Ascending aorta (tissue), 2 donors: ENCODE measurements around the gene CA10. TPM values are rescaled to one million over a fixed set of nuclear protein-coding genes. Genes with fewer than 3 reads are reported as not detected.

Experiments used
- DNase-seq, 2 donors: peaks; one replicate each; pipeline ENCODE4 v3.0.0-alpha.2; 2019; ENCODE audit warnings: low spot score in 2 of 2
- H3K27ac ChIP-seq, 2 donors: fragments of 200-600 bp; sonication (generic); one replicate each; pipeline ENCODE4 v1.5.1; 2016 to 2017; ENCODE audit warnings: mild to moderate bottlenecking in 1 of 2
- H3K27me3 ChIP-seq: fragments of 200-600 bp; sonication (generic); one replicate; pipeline ENCODE4 v1.5.1; 2017
- H3K36me3 ChIP-seq, 2 donors: fragments of 200-600 bp; sonication (generic); one replicate each; pipeline ENCODE4 v1.5.1; 2016
- H3K4me1 ChIP-seq, 2 donors: fragments of 200-600 bp; sonication (generic); one replicate each; pipeline ENCODE4 v1.5.1; 2016 to 2017; ENCODE audit warnings: mild to moderate bottlenecking in 1 of 2
- H3K4me3 ChIP-seq, 2 donors: fragments of 200-600 bp; sonication (generic); one replicate each; pipeline ENCODE4 v1.5.1; 2016 to 2017; ENCODE audit warnings: mild to moderate bottlenecking in 1 of 2
- H3K9me3 ChIP-seq, 2 donors: fragments of 200-600 bp; sonication (generic); one replicate each; pipeline ENCODE4 v1.5.1; 2016
- intact Hi-C: fragments of 100-400 bp; cut with DNase I; formaldehyde crosslinking; loops from one replicate; pipeline ENCODE4 v1.15.1; 2023
- total RNA-seq: library from RNA; depleted of rRNA; stranded (reverse); fragments of >200 nt; gene quantifications from one replicate; pipeline ENCODE4 v1.1.0, GENCODE V29; 2016
- TF ChIP-seq, protein P1 (sequence below), 3 experiments: fragments of 200-600 bp in 2 of 3; fragments of 450-650 bp in 1 of 3; sonication (generic) in 2 of 3; IDR thresholded peaks; one replicate each; pipeline ENCODE4 v1.5.1; 2016 to 2019; ENCODE audit warnings: antibody characterized with exemption in 3 of 3, mild to moderate bottlenecking in 1 of 3, moderate library complexity in 1 of 3

Gene CA10
- total RNA-seq, 1 donor from 2014 or later, result not detected

DNA sequence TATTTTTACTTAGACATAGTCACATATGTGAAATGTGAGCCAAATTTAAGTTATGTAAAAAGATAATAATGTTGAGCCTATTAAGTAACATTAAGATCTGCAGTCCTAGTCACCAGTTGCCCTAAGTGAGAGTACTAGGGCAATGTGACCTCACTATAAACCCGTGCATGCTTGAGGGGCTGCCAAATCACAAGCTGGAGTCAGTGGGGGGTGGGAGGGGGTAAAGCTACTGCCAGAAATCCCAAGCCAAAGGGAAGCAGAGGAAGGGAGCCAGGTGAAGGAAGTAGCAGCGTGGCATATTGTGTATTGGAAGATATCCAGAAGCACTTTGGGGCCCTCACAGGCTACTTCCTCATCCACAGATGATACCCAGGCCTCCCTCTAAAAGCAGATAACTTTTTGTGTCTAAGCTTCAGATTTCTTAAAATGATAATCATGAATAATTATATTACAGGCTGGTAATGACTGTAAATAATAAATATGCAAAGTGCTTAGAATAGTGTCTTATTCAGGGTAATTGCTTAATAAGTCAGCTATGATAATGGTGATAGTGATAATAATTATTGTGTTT is 134.1 kb downstream of the CA10 start:
- intact Hi-C loops, result no loop called here
- TF ChIP-seq, protein P1, sequence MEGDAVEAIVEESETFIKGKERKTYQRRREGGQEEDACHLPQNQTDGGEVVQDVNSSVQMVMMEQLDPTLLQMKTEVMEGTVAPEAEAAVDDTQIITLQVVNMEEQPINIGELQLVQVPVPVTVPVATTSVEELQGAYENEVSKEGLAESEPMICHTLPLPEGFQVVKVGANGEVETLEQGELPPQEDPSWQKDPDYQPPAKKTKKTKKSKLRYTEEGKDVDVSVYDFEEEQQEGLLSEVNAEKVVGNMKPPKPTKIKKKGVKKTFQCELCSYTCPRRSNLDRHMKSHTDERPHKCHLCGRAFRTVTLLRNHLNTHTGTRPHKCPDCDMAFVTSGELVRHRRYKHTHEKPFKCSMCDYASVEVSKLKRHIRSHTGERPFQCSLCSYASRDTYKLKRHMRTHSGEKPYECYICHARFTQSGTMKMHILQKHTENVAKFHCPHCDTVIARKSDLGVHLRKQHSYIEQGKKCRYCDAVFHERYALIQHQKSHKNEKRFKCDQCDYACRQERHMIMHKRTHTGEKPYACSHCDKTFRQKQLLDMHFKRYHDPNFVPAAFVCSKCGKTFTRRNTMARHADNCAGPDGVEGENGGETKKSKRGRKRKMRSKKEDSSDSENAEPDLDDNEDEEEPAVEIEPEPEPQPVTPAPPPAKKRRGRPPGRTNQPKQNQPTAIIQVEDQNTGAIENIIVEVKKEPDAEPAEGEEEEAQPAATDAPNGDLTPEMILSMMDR (IDR thresholded peaks at IDR 0.05), result no peak
- Histone ChIP-seq H3K4me3 (no peak overlapping the region), H3K27me3 (no peaks in the 10 kb centered on the region), H3K36me3 (no peaks in the 10 kb centered on the region), H3K4me1 (no peaks in the 10 kb centered on the region), H3K9me3 (no peaks in the 10 kb centered on the region), H3K27ac (no peak overlapping the region)
- no peak for DNase-seq

DNA sequence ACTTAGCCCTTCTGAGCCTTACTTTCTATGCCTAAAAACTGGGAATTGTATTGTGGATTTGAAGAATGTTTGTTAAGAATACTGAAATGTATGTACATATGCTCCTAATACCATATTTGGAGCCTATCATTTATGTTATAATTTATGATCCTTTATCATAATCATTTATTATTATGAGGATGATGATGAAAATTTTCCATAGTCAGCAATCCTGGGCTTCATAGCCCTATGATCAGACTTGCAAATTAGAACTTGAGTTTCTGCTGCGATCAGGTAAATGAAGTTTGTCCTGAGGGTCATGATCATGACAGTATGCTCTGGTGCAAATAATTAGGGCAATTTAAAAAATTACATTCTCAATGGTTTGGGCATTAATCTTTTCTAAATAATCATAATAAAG is 147.4 kb downstream of the CA10 start:
- no peaks in the 10 kb centered on the region for H3K36me3 ChIP-seq
- intact Hi-C loops, result no loop called here
- no peak overlapping the region for H3K27ac ChIP-seq
- H3K9me3 ChIP-seq, result no peaks in the 10 kb centered on the region
- TF ChIP-seq, protein P1 (IDR thresholded peaks at IDR 0.05), result no peak
- no peak for DNase-seq
- no peaks in the 10 kb centered on the region for H3K4me1 ChIP-seq
- no peak overlapping the region for H3K4me3 ChIP-seq
- H3K27me3 ChIP-seq, result no peaks in the 10 kb centered on the region

DNA sequence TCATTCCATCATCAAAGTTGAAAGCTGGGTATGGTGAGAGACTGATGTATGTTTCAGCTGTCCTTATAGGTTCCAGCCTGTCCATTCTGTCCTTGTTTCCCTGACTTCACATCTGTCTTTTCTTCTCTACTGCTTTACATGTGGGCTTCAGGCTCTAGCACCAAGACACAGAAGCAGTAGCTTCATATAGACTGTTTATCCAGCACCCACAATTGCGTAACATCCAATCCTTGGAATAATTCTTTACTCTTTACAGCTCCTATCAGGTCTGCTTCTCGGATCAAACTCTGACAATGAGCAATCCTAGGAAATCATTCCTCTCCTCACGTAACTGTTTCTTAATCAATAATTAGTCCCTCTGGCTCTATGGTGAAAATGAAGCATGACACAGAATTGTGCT is 158.9 kb downstream of the CA10 start:
- Histone ChIP-seq H3K27me3 (no peaks in the 10 kb centered on the region), H3K36me3 (no peaks in the 10 kb centered on the region), H3K27ac (no peak overlapping the region), H3K4me1 (no peaks in the 10 kb centered on the region), H3K4me3 (no peak overlapping the region), H3K9me3 (no peaks in the 10 kb centered on the region)
- no peak for DNase-seq
- TF ChIP-seq, protein P1 (IDR thresholded peaks at IDR 0.05), result no peak
- intact Hi-C loops, result no loop called here

DNA sequence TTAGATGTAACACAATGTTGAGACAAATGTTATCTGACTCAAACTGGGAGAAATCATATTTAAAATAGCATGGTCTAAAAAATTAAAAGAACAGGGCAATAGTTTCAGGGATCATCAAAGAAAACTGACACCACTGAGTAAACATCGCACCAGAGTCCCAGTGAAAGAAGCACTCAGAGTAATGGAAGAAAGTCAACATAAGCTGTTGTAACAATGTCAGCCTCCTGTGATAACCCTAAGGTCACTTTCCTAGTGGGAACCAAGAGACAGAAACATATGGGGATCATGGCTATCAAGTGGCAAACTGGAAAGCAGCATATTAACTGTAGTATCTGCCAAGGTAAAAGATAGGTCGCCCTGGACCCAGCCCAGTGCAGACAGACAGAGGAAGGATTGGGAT is 160.8 kb downstream of the CA10 start:
- Histone ChIP-seq H3K27me3 (no peaks in the 10 kb centered on the region), H3K4me3 (no peak overlapping the region), H3K4me1 (no peaks in the 10 kb centered on the region), H3K36me3 (no peaks in the 10 kb centered on the region), H3K27ac (no peak overlapping the region), H3K9me3 (no peaks in the 10 kb centered on the region)
- TF ChIP-seq, protein P1 (IDR thresholded peaks at IDR 0.05), result no peak
- DNase-seq, result no peak
- intact Hi-C loops, result no loop called here

DNA sequence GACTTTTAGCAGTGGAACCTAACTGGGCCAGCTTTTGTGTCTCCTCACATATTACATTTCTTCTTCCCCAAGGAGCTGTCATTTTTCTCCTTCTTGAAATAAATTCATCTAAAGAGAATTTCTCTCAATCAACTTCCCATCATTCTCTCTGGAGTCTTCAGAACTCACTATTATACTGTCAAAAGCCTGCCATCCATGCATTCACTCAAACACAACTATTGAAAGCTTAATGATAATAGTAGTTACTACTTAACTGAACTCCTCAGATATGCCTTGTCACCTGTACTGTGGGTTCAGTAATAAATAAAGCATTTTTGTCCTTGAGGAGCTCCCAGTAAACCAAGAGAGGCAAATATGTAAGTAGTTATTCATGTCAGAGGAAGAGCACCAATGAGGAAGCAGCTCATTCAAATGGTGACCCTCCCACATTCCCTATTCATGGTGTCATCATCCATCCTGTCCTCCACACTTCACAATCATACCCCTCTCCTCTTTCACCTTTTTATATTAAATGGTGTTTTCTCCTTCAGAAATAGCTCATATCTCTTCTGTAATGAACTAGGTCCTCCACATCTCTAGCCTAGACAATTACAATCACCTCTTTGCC is 162.6 kb downstream of the CA10 start:
- Histone ChIP-seq H3K27me3 (no peaks in the 10 kb centered on the region), H3K9me3 (no peaks in the 10 kb centered on the region), H3K4me3 (no peak overlapping the region), H3K4me1 (no peaks in the 10 kb centered on the region), H3K36me3 (no peaks in the 10 kb centered on the region), H3K27ac (no peak overlapping the region)
- no peak for DNase-seq
- intact Hi-C loops, result no loop called here
- TF ChIP-seq, protein P1 (IDR thresholded peaks at IDR 0.05), result no peak
